Prostate gland (tissue), 2 donors: ENCODE results near the gene VAV3.

Experiments
- CTCF ChIP-seq, 4 experiments: fragments of 200-600 bp in 2 of 4; fragments of 450-650 bp in 2 of 4; sonication (generic) in 2 of 4; IDR thresholded peaks; 1 replicate in 3 of 4; 2 replicates in 1 of 4; pipeline ENCODE4 v1.5.1; 2016 to 2019; ENCODE audit warnings: antibody characterized with exemption in 4 of 4, mild to moderate bottlenecking in 2 of 4, moderate library complexity in 2 of 4
- POLR2A ChIP-seq: fragments of 450-650 bp; IDR thresholded peaks from one replicate; pipeline ENCODE4 v1.6.1; 2016; ENCODE audit warnings: antibody characterized with exemption, mild to moderate bottlenecking

GRCh38 chr1:107727866-107728265, 237.1 kb downstream of the VAV3 start:
- TF ChIP-seq POLR2A: no peak
- no peak for TF ChIP-seq CTCF (IDR thresholded peaks at IDR 0.05)
